Measurements from ENCODE around the gene GAS6.
"Not testable (repeated sequence)": the region's sequence is repeated elsewhere in the genome, so short reads cannot be mapped to it uniquely, and the experiment has no call there.

Gene GAS6

DNA sequence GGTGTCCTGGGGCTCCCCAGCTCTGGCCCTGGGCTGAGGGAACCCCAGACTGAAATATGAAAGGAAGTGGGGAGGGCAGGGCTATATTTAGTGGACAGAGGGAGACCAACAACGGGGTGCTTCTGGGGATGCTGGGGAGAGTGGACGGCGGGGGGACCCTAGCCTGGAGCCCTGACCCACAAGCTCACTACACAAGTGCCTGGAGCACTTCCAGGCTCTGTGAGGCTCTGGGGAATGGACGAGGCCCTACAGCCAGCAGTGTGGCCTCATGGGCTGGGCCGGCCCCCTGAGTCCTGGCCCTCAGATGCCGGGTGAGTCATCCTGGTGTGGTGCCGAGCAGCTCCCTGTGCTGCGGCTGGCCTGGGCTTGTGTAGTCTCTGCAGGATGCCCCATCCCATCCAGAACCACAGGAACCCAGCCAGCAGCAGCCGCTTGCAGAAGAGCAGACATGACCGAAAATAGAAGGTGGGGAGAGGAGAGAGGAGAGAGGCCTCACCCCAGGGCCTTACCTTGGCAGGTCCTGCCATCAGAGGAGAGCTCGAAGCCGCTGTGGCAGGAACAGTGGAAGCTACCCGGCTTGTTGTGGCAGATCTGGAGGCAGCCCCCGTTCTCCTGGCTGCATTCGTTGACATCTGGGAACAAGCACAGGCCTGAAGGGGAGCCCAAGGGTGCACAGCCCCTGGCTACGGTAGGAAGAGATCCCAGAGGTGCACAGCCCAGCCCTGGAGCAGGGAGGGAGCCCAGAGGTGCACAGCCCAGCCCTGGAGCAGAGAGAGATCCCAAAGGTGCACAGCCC is 26.1 kb downstream of the GAS6 start:
- no peak for DNase-seq (ENCODE audit: low read depth in 2 of 2)

DNA sequence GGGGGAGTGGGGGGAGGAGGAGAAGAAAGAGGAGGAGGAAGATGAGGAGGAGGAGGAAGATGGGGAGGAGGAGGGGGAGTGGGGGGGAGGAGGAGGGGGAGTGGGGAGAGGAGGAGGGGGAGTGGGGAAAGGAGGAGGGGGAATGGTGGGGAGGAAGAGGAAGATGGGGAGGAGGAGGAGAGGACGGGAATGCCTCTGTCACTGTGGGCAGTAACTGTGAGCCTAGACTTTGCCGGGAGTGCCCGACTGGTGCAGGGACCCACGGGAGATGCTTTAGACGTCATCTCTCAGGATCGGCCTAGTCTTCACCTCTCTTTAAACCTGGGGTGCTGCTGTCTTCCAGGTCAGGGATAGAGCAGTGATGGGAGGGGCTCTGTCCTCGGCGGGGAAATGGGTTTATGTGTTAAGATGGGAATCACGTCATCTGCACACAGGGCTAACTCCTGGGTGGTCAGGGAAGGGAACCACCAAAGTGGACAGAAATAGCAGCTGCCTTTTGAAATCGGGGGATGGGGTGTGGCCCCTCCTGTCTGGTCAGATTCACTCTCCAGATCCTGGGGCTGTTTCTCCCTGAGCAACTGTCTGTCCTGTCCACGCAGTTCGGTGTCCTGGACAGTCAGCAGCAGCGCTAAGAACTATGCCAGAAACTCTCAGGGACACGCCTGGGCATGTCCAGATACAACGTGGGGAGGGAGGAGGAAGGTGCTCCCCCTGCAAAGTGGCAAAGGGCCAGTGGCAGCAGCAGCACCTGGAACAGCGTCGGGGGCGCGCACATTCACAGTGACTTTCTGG is 26.9 kb downstream of the GAS6 start:
- DNase-seq (ENCODE audit: low read depth in 2 of 2), result no peak

DNA sequence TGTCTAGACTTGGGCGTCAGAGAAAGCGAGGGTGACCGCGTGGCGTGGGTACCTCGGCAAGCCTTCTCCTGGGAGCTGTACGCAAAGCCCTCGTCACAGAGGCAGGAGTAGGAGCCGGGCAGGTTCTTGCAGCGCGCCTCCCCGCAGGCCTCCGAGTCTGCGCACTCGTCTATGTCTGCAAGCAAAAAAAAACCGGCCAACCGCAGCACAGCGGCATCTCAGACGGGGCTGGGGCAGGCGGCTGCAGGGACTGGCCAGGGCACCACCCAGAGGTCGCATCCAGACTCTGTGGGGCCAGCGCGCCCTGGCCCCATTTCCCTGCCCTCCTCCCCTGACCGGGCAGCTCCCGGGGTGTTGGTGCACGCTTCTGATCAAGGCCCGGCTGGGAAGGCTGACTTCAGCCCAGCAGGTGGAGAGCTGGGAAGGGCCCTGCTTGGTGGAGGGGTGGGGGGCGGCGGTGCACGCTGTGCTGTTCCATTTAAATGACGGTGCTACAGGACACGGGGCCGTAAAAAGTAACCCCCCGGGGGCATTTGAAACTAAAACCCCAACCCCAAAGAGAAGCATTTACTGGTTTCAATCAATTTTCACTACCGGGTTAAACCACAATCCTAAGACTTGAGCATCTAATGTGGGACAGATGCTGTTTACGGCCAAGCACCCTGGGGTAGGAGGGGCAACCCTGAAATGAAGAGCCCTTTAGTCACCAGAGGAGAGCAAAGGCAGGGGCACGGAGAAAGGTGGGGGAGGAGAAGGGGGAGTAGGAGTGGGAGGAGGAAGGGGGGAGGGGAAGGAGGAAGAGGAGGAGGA is 28.2 kb downstream of the GAS6 start:
- no peak for DNase-seq (ENCODE audit: low read depth in 2 of 2)

DNA sequence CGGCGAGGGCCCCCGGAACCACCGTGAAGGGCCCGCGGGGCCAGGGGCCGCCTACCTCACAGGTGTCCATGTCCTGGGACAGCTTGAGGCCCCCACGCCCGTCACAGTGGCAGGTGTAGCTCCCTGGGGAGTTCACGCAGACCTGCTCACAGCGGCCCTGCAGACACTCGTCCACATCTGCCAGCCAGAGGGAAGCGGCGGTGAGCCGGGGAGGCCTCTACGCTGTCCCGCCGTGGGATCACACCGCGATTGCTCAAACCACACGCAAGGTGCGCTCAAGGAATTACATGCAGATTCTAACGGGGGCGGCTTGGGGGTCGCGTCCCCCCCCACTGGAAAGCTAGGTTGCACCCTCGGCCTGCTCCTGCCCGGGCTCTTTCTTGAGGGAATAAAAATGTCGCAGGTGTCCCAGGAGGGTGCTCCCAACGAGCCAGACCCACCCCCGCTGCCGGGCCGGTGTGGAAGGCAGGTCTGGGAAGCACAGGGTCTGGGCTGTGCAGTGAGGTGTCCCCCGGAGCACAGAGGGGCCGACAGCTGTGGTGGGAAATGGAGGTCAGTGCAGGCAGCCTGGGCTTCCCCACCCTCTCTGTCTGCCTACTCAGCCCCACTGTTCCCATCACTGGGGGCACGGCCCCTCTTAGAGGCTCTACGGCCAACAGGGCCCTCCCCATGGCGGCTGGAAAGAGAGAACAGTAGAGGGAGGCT is 29.2 kb downstream of the GAS6 start:
- no peak for DNase-seq (ENCODE audit: low read depth in 2 of 2)

- DNase-seq (ENCODE audit: low read depth in 2 of 2), result not testable (repeated sequence)
Observed at GRCh38 chr13:113834006-113834405, 29.9 kb downstream of the GAS6 start.

DNA sequence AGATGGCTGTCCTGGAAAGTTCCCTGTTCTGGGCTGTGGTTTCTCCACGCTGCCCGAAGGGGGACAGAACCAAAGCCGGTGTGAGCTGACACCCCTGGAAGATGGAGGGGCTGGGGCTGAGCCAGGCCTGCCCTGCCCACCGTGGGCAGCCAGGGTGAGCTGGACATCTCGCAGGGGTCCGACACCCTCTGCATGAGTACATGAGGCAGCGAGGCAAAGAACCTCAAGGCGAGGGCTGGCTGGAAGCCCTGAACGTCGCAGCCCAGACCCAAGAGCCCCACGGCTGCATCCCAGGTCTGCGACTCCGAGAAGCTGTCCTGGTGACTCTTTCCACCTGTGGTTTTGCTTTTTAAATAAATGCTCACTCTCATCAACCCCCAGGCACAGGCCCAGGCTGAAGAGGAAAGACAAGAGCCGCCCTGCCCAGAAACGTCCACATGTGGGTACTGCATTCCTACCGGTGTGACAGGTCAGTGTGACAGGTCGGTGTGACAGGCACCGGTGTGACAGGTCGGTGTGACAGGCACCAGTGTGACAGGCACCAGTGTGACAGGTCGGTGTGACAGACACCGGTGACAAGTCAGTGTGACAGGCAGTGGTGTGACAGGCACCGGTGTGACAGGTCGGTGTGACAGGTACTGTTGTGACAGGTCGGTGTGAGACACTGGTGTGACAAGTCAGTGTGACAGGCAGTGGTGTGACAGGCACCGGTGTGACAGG is 30.6 kb downstream of the GAS6 start:
- DNase-seq (ENCODE audit: low read depth in 2 of 2), result no peak

DNA sequence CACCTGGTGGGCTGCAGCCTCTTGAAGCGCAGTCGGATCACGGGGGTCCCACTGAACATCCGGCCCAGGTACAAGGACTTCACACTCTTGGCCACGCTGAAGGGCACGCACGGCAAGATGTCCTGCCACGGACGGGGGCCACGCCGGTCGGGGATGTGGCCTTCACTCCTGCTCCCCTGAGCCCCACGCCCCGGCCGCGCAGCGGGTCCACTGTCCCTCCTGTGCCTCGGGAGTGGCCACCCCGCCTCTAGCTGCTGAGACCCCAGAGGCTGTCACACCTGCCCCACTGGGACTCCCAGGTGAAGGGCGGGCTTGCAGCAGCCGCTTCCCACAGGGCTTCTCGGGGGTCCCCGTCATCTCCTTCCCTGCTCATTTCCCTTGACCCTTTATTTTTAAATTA is 31.2 kb downstream of the GAS6 start:
- no peak for DNase-seq (ENCODE audit: low read depth in 2 of 2)

DNA sequence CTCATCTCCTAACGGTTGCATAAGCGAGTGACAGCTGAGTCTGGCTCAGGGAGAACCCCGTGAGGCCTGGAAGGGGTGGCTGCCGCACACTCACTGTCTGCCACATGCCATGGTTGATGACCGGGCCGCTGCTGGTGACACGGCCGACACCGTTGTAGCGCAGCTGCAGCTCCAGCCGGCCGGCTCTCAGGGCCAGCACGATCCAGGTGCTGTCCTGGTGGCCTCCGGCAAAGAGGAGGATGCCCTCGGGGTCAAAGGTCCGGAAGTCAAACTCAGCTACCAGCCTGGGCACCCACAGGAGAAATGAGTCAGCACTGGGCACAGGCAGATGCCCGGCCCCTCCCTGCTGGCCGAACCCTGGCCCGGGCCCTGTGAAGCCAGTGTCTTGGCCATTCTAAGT is 31.7 kb downstream of the GAS6 start:
- no peak for DNase-seq (ENCODE audit: low read depth in 2 of 2)

DNA sequence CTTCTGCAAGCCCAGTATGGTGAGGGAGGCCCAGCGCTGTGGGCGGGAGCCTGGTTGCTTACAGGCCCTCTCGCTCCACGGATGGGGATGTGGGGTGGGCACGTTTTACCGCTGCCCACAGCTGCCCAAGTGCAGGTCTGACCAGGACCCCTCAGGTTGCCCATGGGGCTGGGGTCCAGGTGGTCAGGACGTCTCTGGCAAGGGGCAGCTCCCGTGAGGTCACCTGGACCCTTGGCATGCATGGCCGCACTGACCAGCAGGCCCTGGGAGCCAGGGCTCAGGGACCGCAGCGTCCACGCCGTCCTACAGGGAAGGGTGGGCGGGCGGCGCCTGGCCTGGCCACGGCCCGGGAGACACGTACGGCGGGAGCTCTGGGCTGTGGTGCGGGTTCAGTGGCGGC is 32.8 kb downstream of the GAS6 start:
- no peak for DNase-seq (ENCODE audit: low read depth in 2 of 2)

DNA sequence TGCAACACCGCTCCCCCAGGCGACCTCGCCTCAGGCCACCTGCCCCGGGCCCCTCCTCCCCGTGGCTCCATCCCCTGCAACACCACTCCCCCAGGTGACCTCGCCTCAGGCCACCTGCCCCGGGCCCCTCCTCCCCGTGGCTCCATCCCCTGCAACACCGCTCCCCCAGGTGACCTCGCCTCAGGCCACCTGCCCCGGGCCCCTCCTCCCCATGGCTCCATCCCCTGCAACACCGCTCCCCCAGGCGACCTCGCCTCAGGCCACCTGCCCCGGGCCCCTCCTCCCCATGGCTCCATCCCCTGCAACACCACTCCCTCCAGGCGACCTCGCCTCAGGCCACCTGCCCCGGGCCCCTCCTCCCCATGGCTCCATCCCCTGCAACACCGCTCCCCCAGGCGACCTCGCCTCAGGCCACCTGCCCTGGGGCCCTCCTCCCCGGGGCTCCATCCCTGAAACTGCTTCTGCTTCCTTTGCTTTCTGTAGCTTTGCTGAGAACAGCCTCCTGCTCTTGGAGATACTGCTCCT is 33.4 kb downstream of the GAS6 start:
- DNase-seq (ENCODE audit: low read depth in 2 of 2), result not testable (repeated sequence)

DNA sequence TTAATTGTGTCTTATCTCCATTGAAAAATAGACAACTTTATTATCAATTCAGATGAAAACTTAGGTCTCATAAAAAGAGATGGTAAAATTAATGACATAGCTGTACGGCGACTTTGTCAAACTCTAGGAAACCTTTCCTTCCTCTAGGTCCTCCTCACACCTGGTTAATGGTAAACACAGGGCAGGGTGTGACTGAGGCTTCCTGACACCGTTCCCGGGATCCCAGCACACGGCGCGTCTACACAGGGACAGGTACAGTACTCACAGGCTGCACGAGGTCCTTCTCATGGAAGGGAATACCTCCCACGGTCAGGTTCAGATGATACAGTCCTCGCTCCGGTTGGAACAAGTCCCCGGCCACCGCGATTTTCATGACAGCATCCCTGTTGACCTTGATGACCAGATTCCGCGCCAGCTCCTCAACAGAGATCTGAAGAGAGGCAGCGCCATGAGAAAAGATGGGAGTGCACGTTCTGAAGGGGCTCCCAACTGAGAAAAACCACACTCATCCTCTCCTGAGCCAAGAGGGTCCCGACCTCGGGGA is 35.5 kb downstream of the GAS6 start:
- no peak for DNase-seq (ENCODE audit: low read depth in 2 of 2)

DNA sequence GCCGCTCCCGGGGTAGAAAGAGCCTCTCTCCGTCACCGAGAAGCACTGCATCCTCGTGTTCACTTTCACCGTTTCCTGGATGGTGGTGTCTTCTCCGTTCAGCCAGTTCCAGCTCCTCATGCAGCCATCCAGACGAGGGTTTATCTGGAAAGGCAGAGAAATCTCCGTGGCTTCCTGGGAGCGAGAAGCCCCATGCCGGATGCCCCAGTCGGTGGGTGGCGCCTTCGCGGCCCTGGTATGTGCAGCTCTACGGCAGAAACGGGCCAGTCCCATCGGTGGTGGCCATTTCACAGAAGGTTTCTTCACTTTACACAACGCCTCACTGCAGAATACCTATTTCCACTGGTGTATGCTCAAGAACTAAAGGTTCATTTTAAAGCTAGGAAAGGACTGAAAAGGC is 36.9 kb downstream of the GAS6 start:
- no peak for DNase-seq (ENCODE audit: low read depth in 2 of 2)

- not testable (repeated sequence) for DNase-seq (ENCODE audit: low read depth in 2 of 2)
Observed at GRCh38 chr13:113826446-113826845, 37.4 kb downstream of the GAS6 start.

DNA sequence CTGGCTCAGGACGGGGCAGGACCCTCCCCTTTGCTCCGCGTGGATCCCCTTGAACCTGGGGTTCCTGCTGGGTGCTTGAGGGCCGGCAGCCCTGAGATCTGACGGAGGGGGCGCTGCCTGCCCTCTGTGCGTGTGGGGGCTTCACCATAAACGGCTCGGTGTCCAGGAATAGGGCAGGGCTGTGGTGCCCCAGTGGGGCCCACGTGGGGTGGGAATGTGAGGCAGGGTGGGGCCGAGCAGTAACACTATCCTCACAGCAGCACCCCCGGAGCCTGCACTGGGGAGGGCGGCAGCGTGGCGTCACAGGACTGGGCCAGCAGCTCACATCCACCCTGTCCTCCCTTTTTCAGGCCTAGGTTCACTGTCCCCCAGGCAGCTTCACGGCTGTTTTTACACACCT is 38.0 kb downstream of the GAS6 start:
- no peak for DNase-seq (ENCODE audit: low read depth in 2 of 2)

DNA sequence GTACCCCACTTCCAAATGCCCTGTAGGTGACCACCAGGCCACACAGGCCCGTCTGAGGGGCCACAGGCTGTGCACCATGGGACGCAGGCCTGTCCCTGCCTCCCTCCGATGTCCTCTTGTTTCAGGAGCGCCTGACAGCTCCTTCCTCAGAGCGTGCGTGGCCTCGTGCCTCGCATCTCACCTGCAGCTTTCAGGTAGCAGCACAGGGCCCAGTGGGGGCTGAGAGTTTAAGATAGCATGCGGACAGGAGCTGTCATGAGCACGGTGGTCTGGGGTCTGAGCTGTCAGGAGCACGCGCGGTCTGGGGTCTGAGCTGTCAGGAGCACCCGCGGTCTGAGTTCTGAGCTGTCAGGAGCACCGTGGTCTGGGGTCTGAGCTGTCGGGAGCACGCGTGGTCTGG is 40.1 kb downstream of the GAS6 start:
- no peak for DNase-seq (ENCODE audit: low read depth in 2 of 2)

DNA sequence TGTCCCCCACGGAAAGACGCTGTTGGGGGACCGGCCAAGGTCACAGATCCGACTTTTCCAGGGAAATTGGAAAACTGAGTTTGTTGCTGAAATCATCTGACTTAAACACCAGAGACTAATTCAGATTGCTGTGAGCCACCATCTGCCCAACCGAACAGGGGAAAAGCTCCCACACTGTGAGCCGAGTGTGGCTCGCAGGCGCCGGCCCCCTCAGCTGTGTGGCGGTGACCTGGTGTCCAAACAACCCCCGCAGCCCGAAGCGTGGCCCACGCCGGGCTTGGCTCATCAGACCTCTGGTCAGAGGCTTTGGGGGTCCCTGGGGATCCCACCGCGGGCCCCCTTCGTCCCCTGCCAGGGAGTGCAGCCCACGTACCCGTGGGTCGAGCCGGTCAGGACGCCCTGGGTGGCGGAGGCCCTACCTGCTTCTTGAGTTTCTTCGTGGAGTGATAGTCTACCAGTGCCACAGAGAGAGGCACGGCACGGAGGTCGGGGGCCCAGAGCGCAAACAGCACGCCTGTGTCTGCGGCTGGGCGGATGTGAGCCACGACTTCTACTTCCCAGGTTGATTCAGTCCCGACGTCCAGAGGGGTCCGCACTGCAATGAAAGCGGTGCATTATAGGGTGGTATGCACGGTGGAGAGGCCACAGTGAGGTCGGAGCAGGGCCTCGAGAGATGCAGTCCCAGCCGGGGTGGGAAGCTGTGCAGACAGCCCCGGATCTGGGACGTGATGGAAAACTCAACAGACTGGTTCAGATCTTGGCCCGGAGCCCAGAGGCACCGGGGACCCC is 40.7 kb downstream of the GAS6 start:
- no peak for DNase-seq (ENCODE audit: low read depth in 2 of 2)

- no peak for DNase-seq (ENCODE audit: low read depth in 2 of 2)
Observed at GRCh38 chr13:113822266-113822665, 41.6 kb downstream of the GAS6 start.

GRCh38 chr13:113821847-113822246 is 42.0 kb downstream of the GAS6 start:
- no peak for DNase-seq (ENCODE audit: low read depth in 2 of 2)

DNA sequence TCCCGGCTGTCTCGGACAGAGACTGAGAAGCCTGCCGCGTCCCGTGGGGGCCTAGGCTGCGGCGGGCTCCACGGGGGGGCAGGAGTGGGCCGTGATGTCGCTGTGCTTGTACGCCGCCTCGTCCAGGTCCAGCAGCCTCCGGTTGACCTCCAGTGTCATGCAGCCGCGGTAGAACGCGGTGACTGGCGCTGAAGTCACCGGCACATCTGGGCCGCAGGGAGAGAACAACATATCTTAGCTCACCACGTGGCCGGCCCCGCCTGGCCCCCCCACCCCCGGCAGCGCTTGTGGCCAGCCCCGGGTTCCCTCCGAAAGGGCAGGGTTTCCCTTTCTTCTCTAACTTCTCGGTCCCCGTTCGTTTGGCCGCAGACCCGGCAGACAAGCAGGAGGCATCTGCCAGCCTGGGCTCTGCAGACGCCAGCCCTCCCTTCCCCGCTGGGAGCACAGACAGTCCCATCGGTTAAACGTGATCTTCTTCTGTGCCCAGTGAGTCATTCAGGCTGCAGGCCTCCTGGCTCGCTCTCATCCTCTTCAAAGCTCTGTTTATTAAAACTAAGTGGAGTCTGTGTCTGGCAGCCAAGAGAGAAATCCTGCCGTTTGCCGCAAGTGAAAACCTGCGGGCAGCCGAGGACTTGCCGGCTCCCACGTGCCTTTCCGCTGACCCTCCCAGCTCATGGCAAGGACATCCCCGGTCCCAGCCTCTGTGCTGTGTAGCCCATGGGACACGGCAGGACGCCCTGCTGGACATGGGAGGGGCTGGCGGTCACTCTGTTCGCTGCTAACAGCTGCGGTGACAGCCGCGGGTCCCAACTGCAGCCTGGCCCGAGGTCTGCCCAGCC is 42.8 kb downstream of the GAS6 start:
- DNase-seq (ENCODE audit: low read depth in 2 of 2), result no peak
